RKO (cell line): Measurements from ENCODE around the gene XYLT1.

ENCODE experiments used
- DNase-seq: peaks from one replicate; pipeline ENCODE4 v3.0.0-alpha.2; 2016; ENCODE audit warnings: low spot score

XYLT1 gene

GRCh38 chr16:17403156-17403809, 67.5 kb downstream of the XYLT1 start:
- no peak for DNase-seq

GRCh38 chr16:17397499-17397891, 73.3 kb downstream of the XYLT1 start:
- DNase-seq, result no peak

- no peak for DNase-seq
Observed at GRCh38 chr16:17396762-17397498, 73.8 kb downstream of the XYLT1 start.

GRCh38 chr16:17395849-17396480, 74.8 kb downstream of the XYLT1 start:
- no peak for DNase-seq

GRCh38 chr16:17392857-17393692, 77.7 kb downstream of the XYLT1 start:
- no peak for DNase-seq

- DNase-seq, result no peak
Observed at GRCh38 chr16:17392127-17392856, 78.5 kb downstream of the XYLT1 start.

- no peak for DNase-seq
Observed at GRCh38 chr16:17391715-17392114, 79.0 kb downstream of the XYLT1 start.

GRCh38 chr16:17389384-17389783, 81.4 kb downstream of the XYLT1 start:
- no peak for DNase-seq

- DNase-seq, result no peak
Observed at GRCh38 chr16:17387256-17387655, 83.5 kb downstream of the XYLT1 start.

GRCh38 chr16:17386229-17386628, 84.5 kb downstream of the XYLT1 start:
- no peak for DNase-seq

- DNase-seq, result no peak
Observed at GRCh38 chr16:17384471-17384870, 86.3 kb downstream of the XYLT1 start.

GRCh38 chr16:17382949-17383863, 87.6 kb downstream of the XYLT1 start:
- no peak for DNase-seq

GRCh38 chr16:17382514-17382913, 88.2 kb downstream of the XYLT1 start:
- no peak for DNase-seq

- DNase-seq, result no peak
Observed at GRCh38 chr16:17381784-17382183, 89.0 kb downstream of the XYLT1 start.

GRCh38 chr16:17380613-17381012, 90.1 kb downstream of the XYLT1 start:
- DNase-seq, result no peak

GRCh38 chr16:17379121-17379571, 91.6 kb downstream of the XYLT1 start:
- no peak for DNase-seq

- no peak for DNase-seq
Observed at GRCh38 chr16:17377360-17378324, 93.1 kb downstream of the XYLT1 start.

- DNase-seq, result no peak
Observed at GRCh38 chr16:17375461-17376304, 95.1 kb downstream of the XYLT1 start.
